GM21367 (cell line): ENCODE data around the gene ATP2C1.
A peak's percentile ranks its signal among the peaks of the same experiment; 100 is the strongest.
"Not testable (repeated sequence)": the region's sequence is repeated elsewhere in the genome, so short reads cannot be mapped to it uniquely, and the experiment has no call there.

Experiments
- ATAC-seq: cut with Tn5 transposase; IDR thresholded peaks from one replicate; pipeline ENCODE4 v1.9.1; 2021; ENCODE audit not compliant: unreplicated experiment

Gene ATP2C1

GRCh38 chr3:130893376-130894129 is at the start of gene ATP2C1:
ATP2C1 (plus strand) TSS chr3:130894084; CDS start chr3:130894770, 686 bp downstream.
- ATAC-seq: peak; percentile 83

GRCh38 chr3:130844462-130844861 is 49.4 kb upstream of the ATP2C1 start:
- no peak for ATAC-seq

- ATAC-seq: no peak
These were observed 47.7 kb upstream of the ATP2C1 start for GRCh38 chr3:130846181-130846580.

GRCh38 chr3:130849091-130849552 is 44.8 kb upstream of the ATP2C1 start:
- ATAC-seq: no peak

- ATAC-seq: peak; percentile 62
These were observed 43.7 kb upstream of the ATP2C1 start for GRCh38 chr3:130850044-130850797.

- ATAC-seq: no peak
These were observed 43.0 kb upstream of the ATP2C1 start for GRCh38 chr3:130850843-130851242.

- ATAC-seq: no peak
These were observed 42.6 kb upstream of the ATP2C1 start for GRCh38 chr3:130851277-130851676.

- no peak for ATAC-seq
These were observed 40.3 kb upstream of the ATP2C1 start for GRCh38 chr3:130853581-130853980.

GRCh38 chr3:130854208-130854864 is 39.5 kb upstream of the ATP2C1 start:
- ATAC-seq: peak; percentile 27

GRCh38 chr3:130857336-130858026 is 36.4 kb upstream of the ATP2C1 start:
- no peak for ATAC-seq

GRCh38 chr3:130862130-130862529 is 31.8 kb upstream of the ATP2C1 start:
- ATAC-seq: not testable (repeated sequence)

GRCh38 chr3:130865489-130865888 is 28.4 kb upstream of the ATP2C1 start:
- ATAC-seq: no peak

- no peak for ATAC-seq
These were observed 27.6 kb upstream of the ATP2C1 start for GRCh38 chr3:130866327-130866726.

GRCh38 chr3:130870423-130870822 is 23.5 kb upstream of the ATP2C1 start:
- no peak for ATAC-seq

GRCh38 chr3:130876594-130876993 is 17.3 kb upstream of the ATP2C1 start:
- ATAC-seq: no peak

GRCh38 chr3:130878464-130878863 is 15.4 kb upstream of the ATP2C1 start:
- ATAC-seq: no peak

GRCh38 chr3:130889416-130889946 is 4.4 kb upstream of the ATP2C1 start:
- ATAC-seq: no peak

- peak; percentile 40 for ATAC-seq
These were observed 1.0 kb upstream of the ATP2C1 start for GRCh38 chr3:130892759-130893375.

- peak; percentile 18 for ATAC-seq
These were observed 474 bp downstream of the ATP2C1 start for GRCh38 chr3:130894130-130894985.

GRCh38 chr3:130894986-130895280 is 1.0 kb downstream of the ATP2C1 start:
- no peak for ATAC-seq
